IMR-90 (cell line): ENCODE results near the gene L3MBTL4. TPM values are rescaled to one million over a fixed set of nuclear protein-coding genes. Genes with fewer than 3 reads are reported as not detected.

Experiments
- ATAC-seq: fragments of 200-7000 bp; cut with Tn5 transposase; 2 replicates; pipeline ENCODE4 v1.9.1; 2020; ENCODE audit warnings: low read depth, mild to moderate bottlenecking, moderate library complexity
- BruUV-seq: library from RNA; stranded (reverse); fragments of 400-500 nt; replicated peaks from 2 replicates; lab custom pipeline; 2021; lab: Mats Ljungman, UMichigan
- CTCF ChIA-PET: fragments of 300-600 bp; formaldehyde crosslinking; extraction: SDS; loops from one replicate; lab custom pipeline; 2021; ENCODE audit warnings: antibody characterized with exemption; lab: Yijun Ruan, JAX
- POLR2A ChIA-PET: fragments of 300-600 bp; sonication (Branson Sonifier 250); formaldehyde crosslinking; loops from one replicate; lab custom pipeline; 2022; ENCODE audit warnings: antibody characterized with exemption; ENCODE audit not compliant: unreplicated experiment; lab: Charles Lee
- DNase-seq: peaks from one replicate; pipeline ENCODE4 v3.0.0; 2013
- H2AFZ ChIP-seq: replicated peaks from 2 replicates; pipeline ENCODE3; 2013; ENCODE audit warnings: low read length, mild to moderate bottlenecking; ENCODE audit not compliant: poor library complexity
- H2AK5ac ChIP-seq: 2 replicates; pipeline ENCODE4 v1.6.1; 2013; ENCODE audit warnings: low read depth, low read length, inconsistent platforms
- H2AK9ac ChIP-seq: replicated peaks from 2 replicates; pipeline ENCODE3; 2013; ENCODE audit warnings: mild to moderate bottlenecking, low read depth, low read length, moderate library complexity; ENCODE audit not compliant: poor library complexity
- H2BK120ac ChIP-seq: 2 replicates; pipeline ENCODE4 v1.6.1; 2013; ENCODE audit warnings: low read depth, low read length, inconsistent platforms
- H2BK15ac ChIP-seq: 3 replicates; pipeline ENCODE4 v1.6.1; 2013; ENCODE audit warnings: low read depth, low read length, inconsistent platforms
- H2BK20ac ChIP-seq: 2 replicates; pipeline ENCODE4 v1.6.1; 2013; ENCODE audit warnings: low read depth, mild to moderate bottlenecking, inconsistent platforms, low read length, moderate library complexity
- H2BK5ac ChIP-seq: 2 replicates; pipeline ENCODE4 v1.6.1; 2013; ENCODE audit warnings: mild to moderate bottlenecking, low read depth, low read length, inconsistent platforms; ENCODE audit not compliant: poor library complexity, severe bottlenecking
- H3K14ac ChIP-seq: replicated peaks from 2 replicates; pipeline ENCODE4 v1.6.1; 2013; ENCODE audit warnings: low read depth, low read length, inconsistent platforms
- H3K18ac ChIP-seq: 2 replicates; pipeline ENCODE4 v1.6.1; 2013; ENCODE audit warnings: low read depth, low read length, control low read depth
- H3K23ac ChIP-seq: 2 replicates; pipeline ENCODE4 v1.6.1; 2013; ENCODE audit warnings: low read depth, low read length, inconsistent platforms
- H3K27ac ChIP-seq: 2 replicates; pipeline ENCODE4 v1.5.1; 2013; ENCODE audit warnings: mild to moderate bottlenecking, control low read depth, low read length; ENCODE audit not compliant: insufficient read depth
- H3K27me3 ChIP-seq: 2 replicates; pipeline ENCODE4 v1.6.1; 2013; ENCODE audit warnings: low read length; ENCODE audit not compliant: control insufficient read depth, insufficient read depth
- H3K36me3 ChIP-seq: 2 replicates; pipeline ENCODE4 v1.6.1; 2013; ENCODE audit warnings: low read length, mixed read lengths; ENCODE audit not compliant: control insufficient read depth, insufficient read depth
- H3K4ac ChIP-seq: 2 replicates; pipeline ENCODE4 v1.6.1; 2013; ENCODE audit warnings: low read depth, low read length, inconsistent platforms
- H3K4me1 ChIP-seq: 2 replicates; pipeline ENCODE4 v1.6.1; 2013; ENCODE audit warnings: low read length, mixed read lengths; ENCODE audit not compliant: control insufficient read depth, insufficient read depth
- H3K4me2 ChIP-seq: 2 replicates; pipeline ENCODE4 v1.6.1; 2013; ENCODE audit warnings: low read depth, mild to moderate bottlenecking, control low read depth, low read length, moderate library complexity
- H3K4me3 ChIP-seq: 2 replicates; pipeline ENCODE4 v1.5.1; 2013; ENCODE audit warnings: low read depth, mild to moderate bottlenecking, control low read depth, low read length, moderate library complexity; ENCODE audit not compliant: insufficient read depth
- H3K56ac ChIP-seq: 2 replicates; pipeline ENCODE4 v1.6.1; 2013; ENCODE audit warnings: low read length, inconsistent platforms; ENCODE audit not compliant: insufficient read depth; ENCODE audit errors: extremely low read depth
- H3K79me1 ChIP-seq, 2 experiments: 2 replicates each; pipeline ENCODE4 v1.6.1; 2013; ENCODE audit warnings: low read length in 2 of 2, inconsistent platforms in 1 of 2, low read depth in 1 of 2
- H3K9ac ChIP-seq: 2 replicates; pipeline ENCODE4 v1.6.1; 2013; ENCODE audit warnings: low read depth, low read length, control low read depth
- H3K9me1 ChIP-seq: 2 replicates; pipeline ENCODE4 v1.6.1; 2013; ENCODE audit warnings: low read length, inconsistent platforms; ENCODE audit not compliant: insufficient read depth
- H3K9me3 ChIP-seq: 2 replicates; pipeline ENCODE4 v1.6.1; 2013; ENCODE audit warnings: low read length; ENCODE audit not compliant: control insufficient read depth, insufficient read depth
- H4K20me1 ChIP-seq: 2 replicates; pipeline ENCODE4 v1.6.1; 2013; ENCODE audit warnings: low read length, inconsistent platforms; ENCODE audit not compliant: insufficient read depth
- H4K5ac ChIP-seq: 2 replicates; pipeline ENCODE4 v1.6.1; 2013; ENCODE audit warnings: mild to moderate bottlenecking, low read depth, low read length, control low read depth
- H4K8ac ChIP-seq, 2 experiments: 2 replicates each; pipeline ENCODE4 v1.6.1; 2013; ENCODE audit warnings: low read depth in 2 of 2, low read length in 2 of 2, control low read depth in 1 of 2, inconsistent platforms in 1 of 2
- H4K91ac ChIP-seq: 2 replicates; pipeline ENCODE4 v1.6.1; 2013; ENCODE audit warnings: low read depth, low read length, inconsistent platforms; ENCODE audit not compliant: insufficient read depth
- FOS ChIP-seq: fragments of 150-350 bp; IDR thresholded peaks from 2 replicates; pipeline ENCODE4 v1.6.1; 2016; ENCODE audit warnings: low read depth, low read length
- POLR2A ChIP-seq: IDR thresholded peaks from 2 replicates; pipeline ENCODE4 v1.6.1; 2012; ENCODE audit warnings: mild to moderate bottlenecking, low read depth, low read length
- RFX5 ChIP-seq: IDR thresholded peaks from 2 replicates; pipeline ENCODE4 v1.8.0; 2012; ENCODE audit warnings: low read depth, mild to moderate bottlenecking, low read length, moderate library complexity
- WGBS, 2 experiments: methylation state at CpG; one replicate each; pipeline versions ENCODE4 v1.1.5 to v1.1.7; 2013; ENCODE audit warnings: missing lambda C conversion rate in 2 of 2; ENCODE audit not compliant: insufficient read length in 1 of 2; ENCODE audit errors: extremely low coverage in 2 of 2; 5-methylcytosine and 5-hydroxymethylcytosine counted together
- dilution Hi-C: fragments of 300-500 bp; cut with HindIII; formaldehyde crosslinking; loops from one replicate; pipeline ENCODE4 v1.14.3; 2018; ENCODE audit warnings: low sequenced_read_pairs; ENCODE audit not compliant: unreplicated experiment
- in situ Hi-C: fragments of 300-500 bp; cut with MboI; formaldehyde crosslinking; loops from 3 replicates; pipeline ENCODE4 v1.14.3; 2019; ENCODE audit warnings: low sequenced_read_pairs, inconsistent platforms, mixed read lengths
- intact Hi-C: fragments of 100-400 bp; cut with micrococcal nuclease; formaldehyde crosslinking; loops from 2 replicates; pipeline ENCODE4 v1.10.0; 2022
- polyA plus RNA-seq, 3 experiments: library from polyadenylated mRNA; depleted of rRNA; stranded (reverse); fragments of >200 nt; gene quantifications; 2 replicates each; pipeline ENCODE4 v1.2.3, GENCODE V29; 2012; ENCODE audit warnings: low replicate concordance in 1 of 3
- total RNA-seq: library from RNA; depleted of rRNA; stranded (reverse); fragments of >200 nt; gene quantifications from 2 replicates; pipeline ENCODE4 v1.2.3, GENCODE V29; 2012

Gene L3MBTL4
- total and polyA plus RNA-seq, 2 of the 4 experiments (the other 2 are of a cell fraction): under 0.01 to 0.02 TPM

- in situ Hi-C loops: loop anchor here (25.0 kb wide), 1 partner anchor 677 kb away; no protein-coding TSS in a partner anchor
- Histone ChIP-seq H3K4me1 (peaks cover 4% of the 10 kb centered on the region; the same call in 1 of the 2 replicates), H2AK9ac (no peak overlapping the region), H3K4ac (no peak overlapping the region), H3K4me3 (no peak overlapping the region), H4K20me1 (no peaks in the 10 kb centered on the region), H2BK120ac (no peak overlapping the region), H3K4me2 (no peak overlapping the region), H3K56ac (no peak overlapping the region), H4K5ac (no peak overlapping the region), H3K27ac (no peak overlapping the region), H3K79me1 (no peaks in the 10 kb centered on the region), H4K91ac (no peak overlapping the region), H2BK20ac (no peak overlapping the region), H3K23ac (no peak overlapping the region), H3K18ac (no peak overlapping the region), H3K14ac (0 out of 2 replicates have a peak overlapping the region, but pooled peaks have one; percentile 3), H2BK15ac (no peak overlapping the region), H3K9me1 (peaks cover 6% of the 10 kb centered on the region), H2AFZ (no peak overlapping the region), H4K8ac (no peak overlapping the region), H2BK5ac (no peak overlapping the region), H3K27me3 (no peaks in the 10 kb centered on the region), H3K9me3 (no peaks in the 10 kb centered on the region), H3K36me3 (no peaks in the 10 kb centered on the region), H3K9ac (no peak overlapping the region), H2AK5ac (no peak overlapping the region)
- BruUV-seq: no TSS peak
- no CpG with 5 or more reads among the region's 3 CpGs for WGBS, 2 experiments
- intact Hi-C loops: loop anchor here (10.0 kb wide), 1 partner anchor 964 kb away; no protein-coding TSS in a partner anchor
- ChIA-PET POLR2A (no interaction called here), CTCF (no interaction called here)
- ATAC-seq: no peak
- DNase-seq: no peak
- dilution Hi-C loops: no loop called here
- TF ChIP-seq RFX5: no peak
- no peak for TF ChIP-seq POLR2A
- no peak for TF ChIP-seq FOS
Observed at GRCh38 chr18:6210349-6211173, 204.2 kb downstream of the L3MBTL4 start.
